Measurements from ENCODE around the gene GPRC5C.

GRCh38 chr17:74452033-74452840, 20.3 kb downstream of the GPRC5C start:
- no peak for TF ChIP-seq CTCF (IDR thresholded peaks at IDR 0.05)
- TF ChIP-seq POLR2A (IDR thresholded peaks at IDR 0.05): no peak
